Neural progenitor cell (in vitro differentiated cells): Measurements from ENCODE around the gene VPS35L.

Source experiments
- CTCF ChIP-seq: fragments of 200-600 bp; sonication (generic); IDR thresholded peaks from 2 replicates; pipeline ENCODE4 v1.5.1; 2017; ENCODE audit warnings: antibody characterized with exemption, mild to moderate bottlenecking
- EZH2 ChIP-seq: fragments of 200-600 bp; sonication (generic); IDR thresholded peaks from 2 replicates; pipeline ENCODE4 v1.6.1; 2017; ENCODE audit warnings: antibody characterized with exemption, mild to moderate bottlenecking, moderate library complexity
- EZH2phosphoT487 ChIP-seq: fragments of 200-600 bp; sonication (generic); IDR thresholded peaks from 2 replicates; pipeline ENCODE4 v1.6.1; 2017; ENCODE audit warnings: antibody characterized with exemption

GRCh38 chr16:19604911-19605310, 49.4 kb downstream of the VPS35L start:
- TF ChIP-seq CTCF (no peak), EZH2 (no peak), EZH2phosphoT487 (no peak)
